ENCODE measurements around the gene HOXB7. TPM values are rescaled to one million over a fixed set of nuclear protein-coding genes. Genes with fewer than 3 reads are reported as not detected.

Gene HOXB7
- total RNA-seq, 1 donor from 2014 or later, result 0.55 TPM

DNA sequence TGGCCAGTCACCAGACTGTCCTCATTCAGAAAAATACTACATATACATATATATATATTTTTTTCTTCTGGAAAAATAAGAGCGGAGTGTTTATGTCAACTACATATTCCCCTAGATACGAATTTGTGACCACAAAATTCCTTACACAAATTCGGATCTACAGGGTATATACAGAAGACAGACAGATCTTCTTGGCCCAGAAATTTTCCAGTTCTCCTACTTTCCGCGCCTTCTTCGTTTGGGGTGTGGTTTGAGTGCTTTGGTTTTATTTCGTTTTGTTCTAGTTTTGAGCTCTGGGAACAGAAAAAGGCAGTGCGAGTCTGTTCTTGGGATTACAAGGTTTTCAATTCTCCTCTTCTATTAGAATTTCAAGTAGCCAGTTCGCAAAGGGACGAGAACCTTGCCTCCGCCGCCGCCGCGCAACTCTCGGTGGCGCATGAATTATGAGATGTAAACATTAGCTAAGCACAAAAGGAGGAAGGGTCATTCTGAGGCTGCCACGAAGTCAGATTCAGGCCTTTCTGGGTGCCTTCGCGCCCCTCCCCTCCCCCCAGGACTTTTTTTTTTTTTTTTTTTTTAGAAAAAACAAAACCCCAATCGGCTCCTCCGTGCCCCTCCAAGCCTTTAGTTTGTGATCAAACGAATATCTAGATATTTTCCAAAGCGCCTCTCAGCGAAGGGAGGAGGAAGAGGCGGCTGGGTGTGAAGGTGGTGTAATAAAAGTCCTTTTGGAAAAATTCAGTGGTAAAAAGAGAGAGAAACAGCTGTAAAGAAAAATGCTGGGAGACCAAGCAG lies 30.9 kb downstream of the HOXB7 start:
- TF ChIP-seq, protein P1, sequence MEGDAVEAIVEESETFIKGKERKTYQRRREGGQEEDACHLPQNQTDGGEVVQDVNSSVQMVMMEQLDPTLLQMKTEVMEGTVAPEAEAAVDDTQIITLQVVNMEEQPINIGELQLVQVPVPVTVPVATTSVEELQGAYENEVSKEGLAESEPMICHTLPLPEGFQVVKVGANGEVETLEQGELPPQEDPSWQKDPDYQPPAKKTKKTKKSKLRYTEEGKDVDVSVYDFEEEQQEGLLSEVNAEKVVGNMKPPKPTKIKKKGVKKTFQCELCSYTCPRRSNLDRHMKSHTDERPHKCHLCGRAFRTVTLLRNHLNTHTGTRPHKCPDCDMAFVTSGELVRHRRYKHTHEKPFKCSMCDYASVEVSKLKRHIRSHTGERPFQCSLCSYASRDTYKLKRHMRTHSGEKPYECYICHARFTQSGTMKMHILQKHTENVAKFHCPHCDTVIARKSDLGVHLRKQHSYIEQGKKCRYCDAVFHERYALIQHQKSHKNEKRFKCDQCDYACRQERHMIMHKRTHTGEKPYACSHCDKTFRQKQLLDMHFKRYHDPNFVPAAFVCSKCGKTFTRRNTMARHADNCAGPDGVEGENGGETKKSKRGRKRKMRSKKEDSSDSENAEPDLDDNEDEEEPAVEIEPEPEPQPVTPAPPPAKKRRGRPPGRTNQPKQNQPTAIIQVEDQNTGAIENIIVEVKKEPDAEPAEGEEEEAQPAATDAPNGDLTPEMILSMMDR (IDR thresholded peaks at IDR 0.05; ENCODE audit: unreplicated experiment), result no peak
- peaks cover 8% of the 10 kb centered on the region for H3K4me1 Mint-ChIP-seq (ENCODE audit: low read depth)
- no peaks in the 10 kb centered on the region for H3K36me3 Mint-ChIP-seq (ENCODE audit: insufficient read depth)
- peak overlapping the region; percentile 53 for H3K4me3 Mint-ChIP-seq (ENCODE audit: low read depth)
- DNase-seq (ENCODE audit: low spot score, unreplicated experiment), result no peak
- peaks cover 80% of the 10 kb centered on the region for H3K27me3 Mint-ChIP-seq
- peak overlapping the region; percentile 80 for H3K27ac Mint-ChIP-seq
- H3K9me3 Mint-ChIP-seq (ENCODE audit: low read depth), result no peaks in the 10 kb centered on the region

DNA sequence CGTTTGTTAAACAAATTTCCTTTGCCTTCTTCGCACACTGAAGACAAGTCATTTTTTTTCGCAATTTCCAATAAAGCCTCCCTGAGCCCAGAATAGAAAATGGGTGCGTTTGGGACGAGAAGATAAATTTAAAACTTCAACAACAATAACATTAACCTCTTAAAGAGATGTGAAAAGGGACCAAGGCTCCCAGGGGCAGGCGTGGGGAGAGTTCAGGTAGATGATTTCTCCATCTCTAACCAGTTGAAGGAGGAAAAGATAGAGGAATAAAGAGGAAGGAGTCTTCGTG lies 31.4 kb downstream of the HOXB7 start:
- Mint-ChIP-seq H3K27me3 (peaks cover 74% of the 10 kb centered on the region), H3K4me3 (ENCODE audit: low read depth) (peak overlapping the region; percentile 62)

DNA sequence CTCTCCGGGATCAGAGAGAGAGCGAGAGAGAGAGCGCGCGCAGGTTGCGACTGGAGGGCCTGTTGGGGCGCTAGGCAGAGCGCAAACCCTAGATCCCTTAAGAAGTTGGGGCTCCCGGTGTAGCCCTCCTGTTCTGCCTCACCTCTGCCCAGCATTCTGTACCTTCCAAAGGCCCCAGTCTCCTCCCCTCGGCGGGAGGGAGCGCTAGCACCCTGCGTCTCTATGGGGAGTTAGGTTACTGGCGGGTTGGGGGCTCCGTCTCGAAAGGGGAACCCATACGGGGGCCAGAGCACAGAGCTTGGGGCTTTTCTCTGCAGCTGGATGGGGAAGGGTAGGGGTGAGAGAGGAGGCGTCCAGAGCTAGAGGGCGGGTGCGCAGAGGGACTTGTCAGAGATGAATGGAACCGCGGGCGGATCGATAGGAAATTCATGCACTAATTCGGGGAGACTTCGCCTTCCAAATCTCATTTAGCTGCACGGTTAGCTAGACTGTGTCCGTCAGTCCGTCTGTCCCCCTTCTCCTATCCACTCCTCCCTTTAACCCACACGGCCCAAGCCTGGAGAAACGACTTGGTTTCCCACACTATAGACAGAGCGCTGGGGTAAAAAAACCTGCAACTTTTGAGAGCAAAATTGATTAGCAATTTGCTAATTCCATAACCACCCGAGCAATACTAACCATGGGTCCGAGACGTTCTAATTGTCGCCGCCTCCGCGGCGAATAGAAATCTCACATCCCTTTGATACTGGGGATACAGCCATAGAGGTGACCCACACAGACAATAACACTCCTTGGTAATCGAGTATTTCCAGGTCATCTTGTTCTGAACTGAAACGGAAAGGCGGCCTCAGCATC lies 32.0 kb downstream of the HOXB7 start:
- TF ChIP-seq, protein P1 (IDR thresholded peaks at IDR 0.05; ENCODE audit: unreplicated experiment), result no peak
- peak overlapping the region; percentile 78 for H3K27ac Mint-ChIP-seq
- peaks cover 9% of the 10 kb centered on the region for H3K4me1 Mint-ChIP-seq (ENCODE audit: low read depth)
- H3K4me3 Mint-ChIP-seq (ENCODE audit: low read depth), result peak overlapping the region; percentile 62
- DNase-seq (ENCODE audit: low spot score, unreplicated experiment), result no peak
- H3K9me3 Mint-ChIP-seq (ENCODE audit: low read depth), result no peaks in the 10 kb centered on the region
- H3K27me3 Mint-ChIP-seq, result peaks cover 69% of the 10 kb centered on the region
- no peaks in the 10 kb centered on the region for H3K36me3 Mint-ChIP-seq (ENCODE audit: insufficient read depth)

More for the DNA sequence above, 31.4 kb downstream of the HOXB7 start:
- no peaks in the 10 kb centered on the region for H3K36me3 Mint-ChIP-seq (ENCODE audit: insufficient read depth)
- TF ChIP-seq, protein P1 (IDR thresholded peaks at IDR 0.05; ENCODE audit: unreplicated experiment), result no peak
- no peaks in the 10 kb centered on the region for H3K9me3 Mint-ChIP-seq (ENCODE audit: low read depth)
- DNase-seq (ENCODE audit: low spot score, unreplicated experiment), result no peak
- peaks cover 8% of the 10 kb centered on the region for H3K4me1 Mint-ChIP-seq (ENCODE audit: low read depth)
- peak overlapping the region; percentile 78 for H3K27ac Mint-ChIP-seq

DNA sequence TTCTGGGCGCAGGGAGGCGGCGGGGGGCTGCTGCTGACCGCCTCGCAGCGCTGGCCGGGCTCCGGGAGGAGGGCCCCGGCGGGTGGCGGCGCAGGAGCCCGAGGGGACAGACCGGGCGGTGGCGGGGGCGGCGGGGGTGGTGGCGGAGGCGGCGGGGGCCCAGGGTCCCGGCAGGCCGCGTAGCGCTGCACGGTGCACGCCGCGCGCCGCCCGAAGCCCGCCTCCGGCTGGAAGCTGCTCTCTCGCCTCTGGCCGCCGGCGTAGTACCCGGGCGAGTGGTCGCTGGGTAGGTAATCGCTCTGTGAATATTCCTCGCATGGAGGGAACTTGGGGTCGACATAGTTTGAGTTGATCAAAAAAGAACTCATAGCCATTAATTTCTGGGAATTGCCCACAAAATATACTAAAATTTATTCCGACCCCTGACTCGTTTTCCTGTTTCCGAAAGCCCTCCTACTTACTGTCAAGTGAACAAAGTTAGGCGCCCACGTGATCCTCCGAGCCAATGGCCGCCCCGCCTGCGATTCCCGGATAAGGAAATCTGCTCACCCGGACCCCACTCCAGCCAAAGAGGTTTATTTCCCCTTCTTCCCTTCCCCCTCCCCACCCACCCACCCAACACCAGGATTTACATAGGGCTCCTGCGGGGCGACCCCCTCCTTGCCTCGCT lies 32.7 kb downstream of the HOXB7 start, which contains the start of gene HOXB4:
Gene HOXB4, minus strand, starts transcription at position 405 of the 670 bp plus-strand sequence. Its CDS starts 31 bp downstream, at position 374.
- TF ChIP-seq, protein P1 (IDR thresholded peaks at IDR 0.05; ENCODE audit: unreplicated experiment), result no peak
- Mint-ChIP-seq H3K27me3 (peaks cover 61% of the 10 kb centered on the region), H3K4me3 (ENCODE audit: low read depth) (peak within 1 kb of the TSS; percentile 75), H3K9me3 (ENCODE audit: low read depth) (no peaks in the 10 kb centered on the region), H3K27ac (peak within 1 kb of the TSS; percentile 78), H3K4me1 (ENCODE audit: low read depth) (peaks cover 11% of the 10 kb centered on the region), H3K36me3 (ENCODE audit: insufficient read depth) (no peaks in the 10 kb centered on the region)
- no peak for DNase-seq (ENCODE audit: low spot score, unreplicated experiment)

Measured in progenitor cell of endocrine pancreas (in vitro differentiated cells).